Neuronal stem cell (in vitro differentiated cells): ENCODE measurements around the gene SLC7A4.

Experiments used
- DNase-seq: peaks from one replicate; pipeline ENCODE4 v3.0.0-alpha.2; 2013; ENCODE audit warnings: low spot score
- H2AFZ ChIP-seq: one replicate; pipeline ENCODE4 v1.6.1; 2013; ENCODE audit warnings: mild to moderate bottlenecking, low read length, inconsistent platforms
- H2AK5ac ChIP-seq: 2 replicates; pipeline ENCODE4 v1.6.1; 2013; ENCODE audit warnings: low read depth, mild to moderate bottlenecking, inconsistent platforms, low read length, moderate library complexity, mixed read lengths
- H2BK120ac ChIP-seq: 2 replicates; pipeline ENCODE4 v1.6.1; 2013; ENCODE audit warnings: low read depth, mild to moderate bottlenecking, inconsistent platforms, low read length, moderate library complexity, mixed read lengths
- H2BK12ac ChIP-seq: one replicate; pipeline ENCODE4 v1.6.1; 2013; ENCODE audit warnings: low read length, inconsistent platforms
- H2BK15ac ChIP-seq: 2 replicates; pipeline ENCODE4 v1.6.1; 2013; ENCODE audit warnings: mild to moderate bottlenecking, low read length, inconsistent platforms, mixed read lengths
- H2BK5ac ChIP-seq: one replicate; pipeline ENCODE4 v1.6.1; 2013; ENCODE audit warnings: inconsistent platforms, mild to moderate bottlenecking, low read length, moderate library complexity
- H3K14ac ChIP-seq: one replicate; pipeline ENCODE4 v1.6.1; 2013; ENCODE audit warnings: low read length, inconsistent platforms
- H3K18ac ChIP-seq: 2 replicates; pipeline ENCODE4 v1.6.1; 2013; ENCODE audit warnings: low read length, inconsistent platforms
- H3K23ac ChIP-seq: 2 replicates; pipeline ENCODE4 v1.6.1; 2013; ENCODE audit warnings: low read depth, mild to moderate bottlenecking, mixed read lengths, low read length, inconsistent platforms; ENCODE audit not compliant: poor library complexity
- H3K27ac ChIP-seq: replicated peaks from 3 replicates; pipeline ENCODE4 v1.5.1; 2013; ENCODE audit warnings: low read length, inconsistent platforms
- H3K27me3 ChIP-seq, 3 experiments: 2 replicates each; pipeline ENCODE4 v1.6.1; 2013; ENCODE audit warnings: low read length in 3 of 3, mild to moderate bottlenecking in 2 of 3, inconsistent platforms in 1 of 3, low read depth in 1 of 3, mixed read lengths in 1 of 3, moderate library complexity in 1 of 3; ENCODE audit not compliant: control insufficient read depth in 3 of 3, insufficient read depth in 3 of 3
- H3K36me3 ChIP-seq, 2 donors: replicated peaks in 1 of 2; 2 replicates each; pipeline ENCODE4 v1.6.1; 2013; ENCODE audit warnings: low read length in 2 of 2; ENCODE audit not compliant: control insufficient read depth in 2 of 2, insufficient read depth in 2 of 2
- H3K4ac ChIP-seq: 2 replicates; pipeline ENCODE4 v1.6.1; 2013; ENCODE audit warnings: inconsistent platforms, mild to moderate bottlenecking, low read length, moderate library complexity
- H3K4me1 ChIP-seq, 2 donors: 1 replicate in 1 of 2; 2 replicates in 1 of 2; pipeline ENCODE4 v1.6.1; 2013; ENCODE audit warnings: low read length in 2 of 2, low read depth in 1 of 2; ENCODE audit not compliant: control insufficient read depth in 2 of 2, insufficient read depth in 1 of 2
- H3K4me2 ChIP-seq: one replicate; pipeline ENCODE4 v1.6.1; 2013; ENCODE audit warnings: mild to moderate bottlenecking, low read length, inconsistent platforms; ENCODE audit not compliant: insufficient read depth, poor library complexity, severe bottlenecking
- H3K4me3 ChIP-seq, 2 donors: 2 replicates each; pipeline ENCODE4 v1.5.1; 2013; ENCODE audit warnings: low read length in 2 of 2, mild to moderate bottlenecking in 2 of 2, inconsistent platforms in 1 of 2, moderate library complexity in 1 of 2
- H3K79me1 ChIP-seq: one replicate; pipeline ENCODE4 v1.6.1; 2013; ENCODE audit warnings: low read depth, mild to moderate bottlenecking, inconsistent platforms, low read length, moderate library complexity
- H3K9ac ChIP-seq: one replicate; pipeline ENCODE4 v1.6.1; 2013; ENCODE audit warnings: mild to moderate bottlenecking, low read depth, low read length, inconsistent platforms; ENCODE audit not compliant: poor library complexity
- H3K9me3 ChIP-seq, 2 donors: replicated peaks in 1 of 2; 2 replicates each; pipeline versions ENCODE3 to v1.6.1; 2013; ENCODE audit warnings: low read length in 2 of 2, mild to moderate bottlenecking in 2 of 2, inconsistent platforms in 1 of 2, low read depth in 1 of 2, mixed read lengths in 1 of 2, moderate library complexity in 1 of 2; ENCODE audit not compliant: control insufficient read depth in 2 of 2, insufficient read depth in 1 of 2
- H4K8ac ChIP-seq: one replicate; pipeline ENCODE4 v1.6.1; 2013; ENCODE audit warnings: low read depth, mild to moderate bottlenecking, inconsistent platforms, low read length, moderate library complexity
- H4K91ac ChIP-seq: one replicate; pipeline ENCODE4 v1.6.1; 2013; ENCODE audit warnings: low read length, low read depth, mild to moderate bottlenecking, inconsistent platforms; ENCODE audit not compliant: poor library complexity
- WGBS, 2 donors: extraction: QIAGEN DNeasy Blood & Tissue Kit; methylation state at CpG; one replicate each; pipeline ENCODE4 v1.1.7; 2013; ENCODE audit warnings: missing lambda C conversion rate in 2 of 2, mixed read lengths in 1 of 2; ENCODE audit not compliant: insufficient read length in 2 of 2, insufficient replicate concordance in 1 of 2; ENCODE audit errors: extremely low coverage in 2 of 2; 5-methylcytosine and 5-hydroxymethylcytosine counted together

The SLC7A4 gene

GRCh38 chr22:21055564-21055834, 23.1 kb upstream of the SLC7A4 start:
- Histone ChIP-seq H3K4ac (no peak overlapping the region), H3K27me3 (peaks cover 0 to 24% (median 0%) of the 10 kb centered on the region in 3 experiments), H3K4me2 (no peak overlapping the region), H3K4me1 (peaks cover 3 to 5% of the 10 kb centered on the region in 2 donors), H4K91ac (no peak overlapping the region), H3K9ac (peak overlapping the region; percentile 73), H2AFZ (no peak overlapping the region), H3K9me3 (peaks cover 0 to 2% of the 10 kb centered on the region in 2 donors), H2BK5ac (no peak overlapping the region), H3K18ac (peak overlapping the region; percentile 62), H3K14ac (peak overlapping the region; percentile 26), H3K4me3 (no peak overlapping the region), H2AK5ac (peak overlapping the region; percentile 78), H3K36me3 (no peaks in the 10 kb centered on the region), H2BK12ac (no peak overlapping the region), H2BK15ac (no peak overlapping the region), H3K79me1 (no peaks in the 10 kb centered on the region), H3K23ac (peak overlapping the region; percentile 75), H2BK120ac (no peak overlapping the region), H4K8ac (no peak overlapping the region), H3K27ac (no peak overlapping the region)
- DNase-seq: no peak
- no CpG with 5 or more reads among the region's 4 CpGs for WGBS, 2 donors

GRCh38 chr22:21054714-21055563, 22.6 kb upstream of the SLC7A4 start:
- Histone ChIP-seq H2BK5ac (no peak overlapping the region), H2AK5ac (peak overlapping the region; percentile 78), H2BK12ac (no peak overlapping the region), H3K27ac (no peak overlapping the region), H3K18ac (peak overlapping the region; percentile 62), H4K91ac (no peak overlapping the region), H3K4ac (no peak overlapping the region), H3K23ac (peak overlapping the region; percentile 75), H2BK15ac (no peak overlapping the region), H3K79me1 (no peaks in the 10 kb centered on the region), H4K8ac (no peak overlapping the region), H3K27me3 (peaks cover 0 to 24% (median 0%) of the 10 kb centered on the region in 3 experiments), H3K4me1 (peaks cover 3 to 5% of the 10 kb centered on the region in 2 donors), H3K9ac (no peak overlapping the region), H3K4me2 (no peak overlapping the region), H3K36me3 (no peaks in the 10 kb centered on the region), H3K4me3 (no peak overlapping the region), H3K9me3 (peaks cover 0 to 2% of the 10 kb centered on the region in 2 donors), H2AFZ (no peak overlapping the region), H2BK120ac (no peak overlapping the region), H3K14ac (peak overlapping the region; percentile 26)
- no peak for DNase-seq
- WGBS, 2 donors: no CpG with 5 or more reads among the region's 11 CpGs

GRCh38 chr22:21054046-21054713, 21.8 kb upstream of the SLC7A4 start:
- no peak overlapping the region for H2BK15ac ChIP-seq
- peaks cover 3 to 5% of the 10 kb centered on the region in 2 donors for H3K4me1 ChIP-seq
- H3K18ac ChIP-seq: no peak overlapping the region
- H3K79me1 ChIP-seq: no peaks in the 10 kb centered on the region
- WGBS, 2 donors: no CpG with 5 or more reads among the region's 15 CpGs
- H3K4me3 ChIP-seq: no peak overlapping the region
- peak overlapping the region; percentile 47 for H2AK5ac ChIP-seq
- H3K14ac ChIP-seq: no peak overlapping the region
- no peak overlapping the region for H3K4me2 ChIP-seq
- H2BK5ac ChIP-seq: no peak overlapping the region
- H4K91ac ChIP-seq: no peak overlapping the region
- peaks cover 0 to 2% of the 10 kb centered on the region in 2 donors for H3K9me3 ChIP-seq
- H3K4ac ChIP-seq: no peak overlapping the region
- H3K27ac ChIP-seq: no peak overlapping the region
- H3K36me3 ChIP-seq: no peaks in the 10 kb centered on the region
- no peak overlapping the region for H2BK120ac ChIP-seq
- H3K27me3 ChIP-seq: peaks cover 0 to 24% (median 0%) of the 10 kb centered on the region in 3 experiments
- no peak for DNase-seq
- no peak overlapping the region for H2BK12ac ChIP-seq
- no peak overlapping the region for H3K9ac ChIP-seq
- H2AFZ ChIP-seq: no peak overlapping the region
- no peak overlapping the region for H3K23ac ChIP-seq
- H4K8ac ChIP-seq: no peak overlapping the region
